Lower leg skin (tissue), 3 donors: ENCODE results near the gene BRSK1.

ENCODE experiments used
- POLR2A ChIP-seq, 2 donors: fragments of 450-650 bp; IDR thresholded peaks; one replicate each; pipeline ENCODE4 v1.6.1; 2016 to 2017; ENCODE audit warnings: antibody characterized with exemption in 2 of 2, mild to moderate bottlenecking in 1 of 2, moderate library complexity in 1 of 2
- TF ChIP-seq, protein P1 (sequence below), 3 donors: fragments of 450-650 bp; IDR thresholded peaks; one replicate each; pipeline ENCODE4 v1.5.1; 2016; ENCODE audit warnings: antibody characterized with exemption in 3 of 3, mild to moderate bottlenecking in 3 of 3, moderate library complexity in 2 of 3

DNA sequence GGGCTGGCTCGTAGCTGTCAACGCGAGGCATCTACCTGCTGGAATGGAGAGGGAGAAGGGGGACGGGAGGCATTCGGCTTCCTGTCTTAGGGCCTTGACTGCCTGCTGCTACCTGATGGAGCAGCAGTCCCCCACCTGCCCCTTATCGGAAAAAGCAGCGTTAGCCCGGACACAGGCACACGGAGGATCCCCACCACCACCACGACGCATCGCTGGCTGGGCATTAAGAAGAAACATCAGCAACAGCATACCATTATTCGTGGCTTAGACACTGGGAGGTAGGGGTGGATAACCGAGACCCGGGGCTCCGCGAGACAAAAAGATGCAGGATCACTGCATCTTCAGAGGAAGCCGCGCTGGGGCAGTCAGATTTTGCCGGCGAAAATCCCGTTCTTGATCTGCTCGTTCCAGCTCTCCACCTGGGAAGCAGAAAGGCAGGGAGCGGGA is 69.6 kb downstream of the BRSK1 start:
- TF ChIP-seq, protein P1, sequence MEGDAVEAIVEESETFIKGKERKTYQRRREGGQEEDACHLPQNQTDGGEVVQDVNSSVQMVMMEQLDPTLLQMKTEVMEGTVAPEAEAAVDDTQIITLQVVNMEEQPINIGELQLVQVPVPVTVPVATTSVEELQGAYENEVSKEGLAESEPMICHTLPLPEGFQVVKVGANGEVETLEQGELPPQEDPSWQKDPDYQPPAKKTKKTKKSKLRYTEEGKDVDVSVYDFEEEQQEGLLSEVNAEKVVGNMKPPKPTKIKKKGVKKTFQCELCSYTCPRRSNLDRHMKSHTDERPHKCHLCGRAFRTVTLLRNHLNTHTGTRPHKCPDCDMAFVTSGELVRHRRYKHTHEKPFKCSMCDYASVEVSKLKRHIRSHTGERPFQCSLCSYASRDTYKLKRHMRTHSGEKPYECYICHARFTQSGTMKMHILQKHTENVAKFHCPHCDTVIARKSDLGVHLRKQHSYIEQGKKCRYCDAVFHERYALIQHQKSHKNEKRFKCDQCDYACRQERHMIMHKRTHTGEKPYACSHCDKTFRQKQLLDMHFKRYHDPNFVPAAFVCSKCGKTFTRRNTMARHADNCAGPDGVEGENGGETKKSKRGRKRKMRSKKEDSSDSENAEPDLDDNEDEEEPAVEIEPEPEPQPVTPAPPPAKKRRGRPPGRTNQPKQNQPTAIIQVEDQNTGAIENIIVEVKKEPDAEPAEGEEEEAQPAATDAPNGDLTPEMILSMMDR (IDR thresholded peaks at IDR 0.05) = no peak
- no peak for TF ChIP-seq POLR2A (IDR thresholded peaks at IDR 0.05)
